ENCODE results near the gene NUDT3.
"Not testable (repeated sequence)": the region's sequence is repeated elsewhere in the genome, so short reads cannot be mapped to it uniquely, and the experiment has no call there.

NUDT3 gene

GRCh38 chr6:34285448-34286164 lies 106.9 kb downstream of the NUDT3 start:
- no peak for DNase-seq (ENCODE audit: low spot score)

DNA sequence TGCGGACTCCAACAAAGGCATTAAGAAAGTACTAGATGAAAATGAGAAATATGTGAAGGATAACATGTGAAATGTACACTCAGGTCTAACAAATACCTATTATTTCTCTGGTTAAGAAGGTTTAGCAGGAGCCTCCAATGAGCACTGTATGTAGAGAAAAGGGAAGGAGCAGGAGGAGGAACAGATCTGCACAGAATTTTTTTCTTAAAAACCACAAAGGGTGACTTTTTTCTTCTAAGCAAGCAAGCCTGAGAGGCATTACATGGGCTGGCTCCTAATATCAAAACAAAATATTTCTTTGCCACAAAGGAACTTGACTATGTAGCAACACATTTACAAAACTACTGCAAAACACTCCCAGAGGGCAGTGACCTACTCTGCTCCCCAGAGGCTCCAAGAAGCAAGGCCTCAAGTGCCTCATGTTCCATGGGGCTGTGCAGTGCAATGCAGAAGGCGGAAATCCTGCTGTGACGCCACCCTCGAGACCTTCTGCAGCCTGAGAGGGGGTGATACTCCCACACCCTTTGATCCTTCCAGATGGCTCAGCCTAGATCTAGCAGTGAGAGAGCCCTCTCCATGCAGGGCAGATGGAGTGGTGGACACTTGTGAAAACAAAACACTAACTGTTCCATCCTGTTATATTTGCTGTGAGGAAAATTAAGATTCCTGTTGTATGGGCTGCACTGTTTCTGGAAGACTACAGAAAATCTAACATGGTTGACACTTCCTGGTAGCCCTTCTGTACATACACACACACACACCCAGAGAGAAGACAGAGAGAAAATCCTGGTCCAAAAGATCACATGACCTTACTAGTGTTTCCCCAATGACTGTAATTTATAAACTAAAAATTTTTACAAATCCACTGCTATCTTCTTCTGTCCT lies 107.7 kb downstream of the NUDT3 start:
- DNase-seq (ENCODE audit: low spot score): peak; percentile 88

- no peak for DNase-seq (ENCODE audit: low spot score)
These were observed 110.7 kb downstream of the NUDT3 start for GRCh38 chr6:34281702-34282334.

GRCh38 chr6:34280216-34280615 lies 112.3 kb downstream of the NUDT3 start:
- DNase-seq (ENCODE audit: low spot score): no peak

DNA sequence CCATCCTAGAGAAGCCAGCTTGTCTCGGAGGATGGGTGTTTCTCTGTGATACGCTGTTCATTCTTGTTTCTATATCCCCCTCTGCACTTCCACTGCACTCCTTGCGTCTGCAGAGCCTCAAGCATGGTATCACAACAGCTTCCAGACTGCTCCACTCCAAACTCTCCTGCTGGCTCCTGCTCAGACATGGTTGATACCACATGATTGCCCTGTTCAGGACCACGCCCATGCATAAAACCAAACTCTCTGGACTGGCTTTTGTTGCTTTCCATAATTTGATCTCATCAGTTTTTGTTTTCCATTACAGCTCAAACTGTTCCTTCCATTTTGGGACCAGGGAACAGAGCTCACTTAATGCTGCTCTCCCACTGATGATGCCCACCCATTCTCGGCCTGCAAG lies 113.6 kb downstream of the NUDT3 start:
- DNase-seq (ENCODE audit: low spot score): no peak

GRCh38 chr6:34277763-34278112 lies 114.7 kb downstream of the NUDT3 start:
- DNase-seq (ENCODE audit: low spot score): no peak

- no peak for DNase-seq (ENCODE audit: low spot score)
These were observed 115.3 kb downstream of the NUDT3 start for GRCh38 chr6:34276881-34277762.

- DNase-seq (ENCODE audit: low spot score): no peak
These were observed 116.3 kb downstream of the NUDT3 start for GRCh38 chr6:34276191-34276590.

- DNase-seq (ENCODE audit: low spot score): no peak
These were observed 117.2 kb downstream of the NUDT3 start for GRCh38 chr6:34275128-34275804.

DNA sequence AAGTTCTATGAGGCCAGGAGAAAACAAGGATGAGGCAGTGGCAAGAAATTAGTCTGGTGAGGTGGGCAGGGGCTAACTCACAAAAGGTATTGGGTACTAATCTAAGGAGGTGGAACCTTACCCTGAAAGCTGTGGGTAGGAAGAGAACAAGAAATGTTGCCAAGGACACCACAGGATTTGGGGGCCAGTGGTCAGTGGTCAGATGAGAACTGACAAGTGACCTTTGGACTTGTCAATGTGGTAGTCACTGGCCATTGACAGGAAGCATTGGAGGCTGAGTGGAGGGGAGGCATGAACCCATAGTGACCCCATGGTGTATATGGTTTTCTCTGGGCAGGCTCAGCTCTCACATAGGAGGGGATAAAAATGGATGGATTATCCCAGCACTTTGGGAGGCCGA lies 118.3 kb downstream of the NUDT3 start:
- DNase-seq (ENCODE audit: low spot score): no peak

DNA sequence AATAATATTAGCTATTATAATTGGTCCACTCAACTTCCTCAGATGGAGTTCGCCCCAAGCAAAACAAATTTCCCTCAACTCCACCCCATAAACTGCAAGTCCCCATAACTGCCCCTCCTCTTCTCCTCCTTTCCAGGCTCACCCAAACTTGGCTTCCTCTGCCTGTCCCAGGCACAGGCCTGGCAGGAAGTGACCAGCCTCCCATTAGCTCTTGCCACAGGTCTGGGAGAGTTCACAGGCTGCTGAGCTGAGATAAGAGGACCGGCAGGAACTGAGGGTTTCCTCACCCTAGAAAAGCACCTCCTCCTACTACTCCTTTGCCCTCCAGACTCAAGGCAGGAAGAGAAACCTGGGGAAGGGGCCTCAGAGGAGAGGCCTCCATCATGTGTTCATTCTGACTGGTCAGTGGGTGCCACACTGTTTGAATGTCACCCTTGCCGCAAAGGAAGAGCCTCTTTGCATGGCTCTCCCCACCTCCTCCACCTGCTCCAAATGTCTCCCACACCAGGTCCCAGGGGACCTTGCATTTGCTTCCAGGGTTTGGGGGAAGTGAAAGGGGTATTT lies 119.1 kb downstream of the NUDT3 start:
- DNase-seq (ENCODE audit: low spot score): peak; percentile 10

- no peak for DNase-seq (ENCODE audit: low spot score)
These were observed 120.2 kb downstream of the NUDT3 start for GRCh38 chr6:34272013-34272926.

DNA sequence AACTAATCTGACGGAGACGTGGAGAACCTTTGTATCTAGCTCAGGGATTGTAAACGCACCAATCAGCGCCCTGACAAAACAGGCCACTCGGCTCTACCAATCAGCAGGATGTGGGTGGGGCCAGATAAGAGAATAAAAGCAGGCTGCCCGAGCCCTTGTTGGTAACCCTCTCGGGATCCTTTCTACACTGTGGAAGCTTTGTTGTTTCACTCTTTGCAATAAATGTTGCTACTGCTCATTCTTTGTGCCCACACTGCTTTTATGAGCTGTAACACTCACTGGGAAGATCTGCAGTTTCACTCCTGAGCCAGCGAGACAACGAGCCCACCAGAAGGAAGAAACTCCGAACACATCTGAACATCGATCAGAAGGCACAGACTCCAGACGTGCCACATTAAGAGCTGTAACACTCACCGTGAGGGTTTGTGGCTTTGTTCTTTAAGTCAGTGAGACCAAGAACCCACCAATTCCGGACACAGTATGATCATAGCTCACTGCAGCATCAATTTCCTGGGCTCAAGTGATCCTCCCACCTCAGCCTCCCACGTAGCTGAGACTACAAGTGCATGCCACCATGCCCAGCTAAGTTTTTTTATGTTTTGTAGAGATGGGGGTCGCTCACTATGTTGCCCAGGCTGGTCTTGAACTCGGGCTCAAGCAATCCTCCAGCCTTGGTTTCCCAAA lies 122.7 kb downstream of the NUDT3 start:
- DNase-seq (ENCODE audit: low spot score): not testable (repeated sequence)

GRCh38 chr6:34269132-34269531 lies 123.3 kb downstream of the NUDT3 start:
- not testable (repeated sequence) for DNase-seq (ENCODE audit: low spot score)

DNA sequence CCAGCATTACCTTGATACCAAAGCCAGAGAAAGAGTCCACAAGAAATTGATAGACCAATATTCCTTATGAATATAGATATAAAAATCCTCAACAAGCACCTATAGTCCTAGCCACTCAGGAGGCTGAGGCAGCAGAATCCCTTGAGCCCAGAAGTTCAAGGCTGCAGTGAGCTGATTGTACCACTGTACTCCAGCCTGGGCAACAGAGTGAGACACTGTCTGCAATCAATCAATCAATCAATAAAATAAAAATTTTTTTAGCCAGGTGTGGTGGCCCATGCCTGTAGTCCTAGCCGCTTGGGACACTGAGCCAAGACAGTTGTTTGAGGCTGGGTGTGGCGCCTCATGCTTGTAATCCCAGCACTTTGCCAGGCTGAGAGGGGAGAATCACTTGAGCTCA lies 124.7 kb downstream of the NUDT3 start:
- no peak for DNase-seq (ENCODE audit: low spot score)

GRCh38 chr6:34263484-34263883 lies 129.0 kb downstream of the NUDT3 start:
- not testable (repeated sequence) for DNase-seq (ENCODE audit: low spot score)

GRCh38 chr6:34260576-34261267 lies 131.7 kb downstream of the NUDT3 start:
- DNase-seq (ENCODE audit: low spot score): no peak

GRCh38 chr6:34259529-34260069 lies 132.9 kb downstream of the NUDT3 start:
- no peak for DNase-seq (ENCODE audit: low spot score)

Measured in AG08395 (cell line).